ENCODE measurements around the gene HMG20B. TPM values are rescaled to one million over a fixed set of nuclear protein-coding genes. Genes with fewer than 3 reads are reported as not detected.

The HMG20B gene
- total and polyA plus RNA-seq, 2 of the 8 experiments (the other 6 are each of a cell fraction or from before 2014, with no cell fraction given), result 42.9 to 74.2 TPM

DNA sequence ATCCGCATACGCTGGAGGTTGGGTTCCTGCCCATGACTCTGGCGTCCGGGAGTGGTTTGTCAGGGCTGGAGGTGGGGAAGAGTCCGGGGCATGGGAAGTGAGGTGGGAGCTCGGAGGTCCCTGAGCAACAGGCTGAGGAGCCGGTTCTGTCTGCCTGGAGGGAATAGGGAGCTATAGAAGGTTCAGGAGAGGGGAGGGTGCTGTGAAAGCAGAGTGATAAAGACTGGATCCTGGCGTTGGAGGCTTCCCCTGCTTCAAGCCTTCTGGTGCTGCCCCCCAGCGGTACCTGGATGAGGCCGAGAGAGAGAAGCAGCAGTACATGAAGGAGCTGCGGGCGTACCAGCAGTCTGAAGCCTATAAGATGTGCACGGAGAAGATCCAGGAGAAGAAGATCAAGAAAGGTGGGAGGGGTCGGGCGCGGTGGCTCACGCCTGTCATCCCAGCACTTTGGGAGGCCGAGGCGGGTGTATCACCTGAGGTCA lies 2.6 kb downstream of the HMG20B start:
- Histone ChIP-seq H4K20me1 (replicated peaks in 1 of 2; ENCODE audit: control insufficient read depth in 1 of 2, insufficient read depth in 2 of 2, low read length in 2 of 2) (peaks cover 3 to 8% of the 10 kb centered on the region in 2 experiments), H2BK20ac (ENCODE audit: low read length) (no peak overlapping the region), H3K4me1 (replicated peaks in 1 of 4; ENCODE audit: control insufficient read depth in 3 of 4, insufficient read depth in 4 of 4, low read length in 3 of 4) (peaks cover 3 to 17% (median 12%) of the 10 kb centered on the region in 4 experiments; a peak in 6 of 7 replicates), H4K8ac (ENCODE audit: extremely low read depth, insufficient read depth, low read length) (no peak overlapping the region; the same call in 1 of the 2 replicates), H2BK120ac (replicated peaks; ENCODE audit: low read depth, low read length) (no peak overlapping the region), H2BK5ac (ENCODE audit: low read depth, low read length) (no peak overlapping the region), H4K91ac (replicated peaks; ENCODE audit: insufficient read length, low read length) (no peak overlapping the region), H3K27me3 (replicated peaks in 1 of 4; ENCODE audit: control insufficient read depth in 3 of 4, extremely low read depth in 1 of 4, insufficient read depth in 3 of 4, low read length in 3 of 4) (peaks cover 0 to 5% (median 0%) of the 10 kb centered on the region in 4 experiments; a peak in 1 of 7 replicates), H2BK12ac (ENCODE audit: low read depth, low read length) (no peak overlapping the region), H2AK5ac (ENCODE audit: low read depth, low read length) (no peak overlapping the region), H3K23me2 (ENCODE audit: low read depth, low read length) (peaks cover 21% of the 10 kb centered on the region; the same call in 1 of the 2 replicates), H3K9me3 (ENCODE audit: insufficient read depth in 2 of 2, low read depth in 1 of 2, low read length in 1 of 2) (no peaks in the 10 kb centered on the region), H3K4me2 (ENCODE audit: insufficient read depth in 1 of 2, low read depth in 2 of 2, low read length in 2 of 2) (no peak overlapping the region), H3K27ac (ENCODE audit: low read depth, low read length) (no peak overlapping the region), H3K23ac (ENCODE audit: insufficient read length) (no peak overlapping the region), H3K79me1 (ENCODE audit: low read depth, low read length) (no peaks in the 10 kb centered on the region), H3K4me3 (ENCODE audit: extremely low read depth in 1 of 4, insufficient read depth in 2 of 4, low read depth in 3 of 4, low read length in 4 of 4) (no peak overlapping the region), H3K56ac (replicated peaks; ENCODE audit: insufficient read length, low read depth, low read length) (no peak overlapping the region), H4K5ac (ENCODE audit: insufficient read length, low read depth, low read length) (no peak overlapping the region), H3K4ac (replicated peaks; ENCODE audit: insufficient read length, low read depth, low read length) (no peak overlapping the region), H3K14ac (ENCODE audit: insufficient read length) (no peak overlapping the region), H3K79me2 (ENCODE audit: control insufficient read depth in 1 of 2, insufficient read depth in 2 of 2, low read length in 2 of 2) (no peaks in the 10 kb centered on the region), H3K36me3 (ENCODE audit: control insufficient read depth in 2 of 4, insufficient read depth in 4 of 4, low read length in 3 of 4) (no peaks in the 10 kb centered on the region), H3K18ac (ENCODE audit: extremely low read depth, low read length) (no peak overlapping the region), H2BK15ac (ENCODE audit: low read length) (no peak overlapping the region), H2AFZ (ENCODE audit: low read length) (no peak overlapping the region), H3K9ac (replicated peaks in 1 of 4; ENCODE audit: extremely low read depth in 1 of 4, low read depth in 3 of 4, low read length in 3 of 4) (no peak overlapping the region)
- ChIA-PET POLR2A (ENCODE audit: partially characterized antibody) (interaction anchor here (0.6 to 1.0 kb wide), 2 partner anchors 16 to 86 kb away, joined by 3 to 4 read pairs; no protein-coding TSS in a partner anchor), CTCF (ENCODE audit: partially characterized antibody) (interaction anchor here (0.5 to 6.6 kb wide), 18 partner anchors 9 to 348 kb away, joined by 3 to 51 read pairs (median 3); partner anchors contain the start of gene GIPC3)
- FAIRE-seq (no peak), DNase-seq (ENCODE audit: low read depth in 1 of 2, low spot score in 2 of 2) (peak in 1 of 2 experiments; percentile 83)
- TF ChIP-seq YY1 (IDR thresholded peaks at IDR 0.05; ENCODE audit: low read depth, low read length) (no peak), CTCF (IDR thresholded peaks at IDR 0.05; ENCODE audit: control extremely low read depth in 1 of 3, insufficient read depth in 1 of 3, low read depth in 1 of 3, low read length in 3 of 3) (peak; percentile 67 to 71 (median 68)), HDAC2 (IDR thresholded peaks at IDR 0.05; ENCODE audit: borderline replicate concordance in 1 of 2, low read depth in 2 of 2, low read length in 2 of 2) (peak in 1 of 2 experiments; percentile 91; a peak in 2 of 4 replicates), RAD21 (IDR thresholded peaks at IDR 0.05 in 1 of 2, conservative IDR thresholded peaks at IDR 0.05 in 1 of 2; ENCODE audit: low read depth in 2 of 2, low read length in 2 of 2) (peak; percentile 49 to 63), KDM5A (IDR thresholded peaks at IDR 0.05; ENCODE audit: low read length) (no peak), BRCA1 (IDR thresholded peaks at IDR 0.05; ENCODE audit: low read depth, low read length) (no peak), KDM1A (IDR thresholded peaks at IDR 0.05; ENCODE audit: borderline replicate concordance, low read length) (peak; percentile 97)
- 88% methylated on average over 19 of the region's 19 CpGs; no CpG with 5 or more reads in 1 of the 2 experiments for WGBS, 2 experiments (ENCODE audit: extremely low coverage in 1 of 2, insufficient coverage in 1 of 2, insufficient read length in 1 of 2, insufficient replicate concordance in 2 of 2, low coverage in 1 of 2, low lambda C conversion rate in 2 of 2, missing lambda C conversion rate in 1 of 2)
